ENCODE measurements around the gene MAP9.

MAP9 gene

DNA sequence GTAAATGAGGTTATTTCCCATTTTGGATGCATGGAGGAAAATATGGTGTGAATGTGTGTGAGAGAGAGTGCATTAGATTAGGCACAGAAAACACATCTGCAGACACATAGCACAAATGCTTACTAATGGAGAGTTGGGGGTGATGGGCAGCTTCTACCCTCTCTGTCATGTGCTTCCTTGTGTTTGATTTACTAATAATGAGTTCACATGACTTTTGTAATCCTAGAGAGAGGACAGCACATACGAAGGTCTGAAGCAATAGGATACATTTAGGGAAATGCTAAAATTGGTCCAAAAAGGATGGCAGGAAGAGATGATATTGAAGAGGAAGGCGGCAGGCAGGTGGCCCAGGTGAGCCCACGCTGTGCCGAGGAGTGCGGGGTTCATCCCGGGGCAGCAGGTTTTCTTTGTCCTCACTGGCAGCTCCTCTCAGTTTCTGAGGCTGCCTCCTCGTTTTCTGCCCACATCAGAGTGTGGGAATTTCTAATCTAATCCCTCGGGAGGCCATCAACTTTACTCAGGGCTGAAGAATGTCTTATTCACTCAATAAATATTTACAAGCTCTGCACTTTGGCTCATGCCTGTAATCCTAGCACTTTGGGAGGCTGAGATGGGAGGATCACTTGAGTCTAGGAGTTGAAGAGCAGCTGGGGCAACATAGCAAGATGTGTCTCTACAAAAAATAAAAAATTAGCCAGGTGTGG, 15.9 kb upstream of the MAP9 start:
- no peaks in the 10 kb centered on the region for H3K36me3 ChIP-seq (ENCODE audit: insufficient read depth, low read length)
- H3K27ac ChIP-seq (ENCODE audit: low read length): no peak overlapping the region
- H3K9ac ChIP-seq (ENCODE audit: low read depth, low read length): no peak overlapping the region
- no peaks in the 10 kb centered on the region for H3K79me2 ChIP-seq (ENCODE audit: insufficient read depth, low read length)
- H4K20me1 ChIP-seq (ENCODE audit: insufficient read depth, low read length): no peaks in the 10 kb centered on the region
- ATAC-seq (ENCODE audit: insufficient read depth, low read depth): no peak
- no peak overlapping the region for H2AFZ ChIP-seq (ENCODE audit: low read depth, low read length)
- no peak for DNase-seq
- H3K4me1 ChIP-seq (ENCODE audit: insufficient read depth, low read length): no peaks in the 10 kb centered on the region
- H3K27me3 ChIP-seq (ENCODE audit: insufficient read depth, low read length, poor library complexity): no peaks in the 10 kb centered on the region
- TF ChIP-seq EZH2 (IDR thresholded peaks at IDR 0.05; ENCODE audit: borderline replicate concordance, low read depth, low read length, severe bottlenecking): no peak
- TF ChIP-seq, protein P1, sequence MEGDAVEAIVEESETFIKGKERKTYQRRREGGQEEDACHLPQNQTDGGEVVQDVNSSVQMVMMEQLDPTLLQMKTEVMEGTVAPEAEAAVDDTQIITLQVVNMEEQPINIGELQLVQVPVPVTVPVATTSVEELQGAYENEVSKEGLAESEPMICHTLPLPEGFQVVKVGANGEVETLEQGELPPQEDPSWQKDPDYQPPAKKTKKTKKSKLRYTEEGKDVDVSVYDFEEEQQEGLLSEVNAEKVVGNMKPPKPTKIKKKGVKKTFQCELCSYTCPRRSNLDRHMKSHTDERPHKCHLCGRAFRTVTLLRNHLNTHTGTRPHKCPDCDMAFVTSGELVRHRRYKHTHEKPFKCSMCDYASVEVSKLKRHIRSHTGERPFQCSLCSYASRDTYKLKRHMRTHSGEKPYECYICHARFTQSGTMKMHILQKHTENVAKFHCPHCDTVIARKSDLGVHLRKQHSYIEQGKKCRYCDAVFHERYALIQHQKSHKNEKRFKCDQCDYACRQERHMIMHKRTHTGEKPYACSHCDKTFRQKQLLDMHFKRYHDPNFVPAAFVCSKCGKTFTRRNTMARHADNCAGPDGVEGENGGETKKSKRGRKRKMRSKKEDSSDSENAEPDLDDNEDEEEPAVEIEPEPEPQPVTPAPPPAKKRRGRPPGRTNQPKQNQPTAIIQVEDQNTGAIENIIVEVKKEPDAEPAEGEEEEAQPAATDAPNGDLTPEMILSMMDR (IDR thresholded peaks at IDR 0.05; ENCODE audit: borderline replicate concordance, extremely low read depth, low read length, poor library complexity, severe bottlenecking): no peak
- H3K4me2 ChIP-seq (ENCODE audit: insufficient read depth, low read length): no peak overlapping the region
- H3K4me3 ChIP-seq (ENCODE audit: low read depth in 1 of 2, low read length in 2 of 2): no peak overlapping the region
- H3K9me3 ChIP-seq (ENCODE audit: insufficient read depth, low read length, severe bottlenecking): no peaks in the 10 kb centered on the region

DNA sequence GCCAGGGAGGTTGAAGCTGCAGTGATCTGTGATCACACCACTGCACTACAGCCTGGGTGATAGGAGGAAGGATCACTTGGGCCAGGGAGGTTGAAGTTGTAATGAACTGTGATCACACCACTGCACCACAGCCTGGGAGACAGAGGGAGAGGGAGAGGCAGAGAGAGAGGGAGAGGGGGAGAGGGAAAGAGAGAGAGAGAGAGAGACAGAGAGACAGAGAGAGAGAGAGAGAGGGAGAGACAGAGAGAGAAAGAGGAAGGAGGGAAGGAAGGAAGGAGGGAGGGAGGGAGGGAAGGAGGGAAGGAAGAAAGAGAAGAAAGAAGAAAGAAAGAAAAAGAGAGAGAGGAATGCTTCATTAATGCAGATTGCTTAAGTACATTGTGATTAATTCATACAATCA, 15.2 kb upstream of the MAP9 start:
- Histone ChIP-seq H3K27me3 (ENCODE audit: insufficient read depth, low read length, poor library complexity) (no peaks in the 10 kb centered on the region), H3K36me3 (ENCODE audit: insufficient read depth, low read length) (no peaks in the 10 kb centered on the region), H2AFZ (ENCODE audit: low read depth, low read length) (no peak overlapping the region), H3K9me3 (ENCODE audit: insufficient read depth, low read length, severe bottlenecking) (no peaks in the 10 kb centered on the region), H3K9ac (ENCODE audit: low read depth, low read length) (no peak overlapping the region), H3K4me3 (ENCODE audit: low read depth in 1 of 2, low read length in 2 of 2) (no peak overlapping the region), H3K4me2 (ENCODE audit: insufficient read depth, low read length) (no peak overlapping the region), H3K27ac (ENCODE audit: low read length) (no peak overlapping the region), H3K4me1 (ENCODE audit: insufficient read depth, low read length) (no peaks in the 10 kb centered on the region), H3K79me2 (ENCODE audit: insufficient read depth, low read length) (no peaks in the 10 kb centered on the region), H4K20me1 (ENCODE audit: insufficient read depth, low read length) (no peaks in the 10 kb centered on the region)
- DNase-seq (no peak), ATAC-seq (ENCODE audit: insufficient read depth, low read depth) (no peak)
- TF ChIP-seq, protein P1 (IDR thresholded peaks at IDR 0.05; ENCODE audit: borderline replicate concordance, extremely low read depth, low read length, poor library complexity, severe bottlenecking): no peak
- TF ChIP-seq EZH2 (IDR thresholded peaks at IDR 0.05; ENCODE audit: borderline replicate concordance, low read depth, low read length, severe bottlenecking): no peak

DNA sequence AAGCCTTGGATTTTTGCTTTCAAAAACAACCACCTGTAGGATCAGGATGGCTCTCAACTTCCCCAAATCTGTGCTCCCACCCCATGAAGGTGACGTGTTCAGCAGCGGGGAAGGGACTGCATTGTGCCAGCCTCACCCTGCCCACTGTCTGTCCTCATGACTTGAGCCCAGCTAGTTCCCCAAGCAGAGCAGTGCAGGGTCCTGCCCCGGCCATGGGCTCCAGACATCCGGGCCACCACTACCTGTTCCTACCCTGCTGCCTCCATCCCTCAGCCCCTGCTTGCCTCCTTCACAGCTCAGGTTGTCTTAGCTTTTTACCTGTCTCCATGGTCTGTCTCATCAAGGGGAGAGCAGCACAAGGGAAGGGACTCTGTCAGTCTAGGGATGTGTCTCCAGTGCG, 11.4 kb upstream of the MAP9 start:
- H3K9me3 ChIP-seq (ENCODE audit: insufficient read depth, low read length, severe bottlenecking): no peaks in the 10 kb centered on the region

More for the DNA sequence above, 11.4 kb upstream of the MAP9 start:
- no peak overlapping the region for H2AFZ ChIP-seq (ENCODE audit: low read depth, low read length)
- H3K27ac ChIP-seq (ENCODE audit: low read length): no peak overlapping the region
- DNase-seq (no peak), ATAC-seq (ENCODE audit: insufficient read depth, low read depth) (no peak)
- no peaks in the 10 kb centered on the region for H3K27me3 ChIP-seq (ENCODE audit: insufficient read depth, low read length, poor library complexity)
- no peaks in the 10 kb centered on the region for H3K4me1 ChIP-seq (ENCODE audit: insufficient read depth, low read length)
- H3K36me3 ChIP-seq (ENCODE audit: insufficient read depth, low read length): no peaks in the 10 kb centered on the region
- no peak overlapping the region for H3K4me2 ChIP-seq (ENCODE audit: insufficient read depth, low read length)
- H3K79me2 ChIP-seq (ENCODE audit: insufficient read depth, low read length): no peaks in the 10 kb centered on the region
- no peaks in the 10 kb centered on the region for H4K20me1 ChIP-seq (ENCODE audit: insufficient read depth, low read length)
- no peak overlapping the region for H3K9ac ChIP-seq (ENCODE audit: low read depth, low read length)
- TF ChIP-seq, protein P1 (IDR thresholded peaks at IDR 0.05; ENCODE audit: borderline replicate concordance, extremely low read depth, low read length, poor library complexity, severe bottlenecking): no peak
- no peak for TF ChIP-seq EZH2 (IDR thresholded peaks at IDR 0.05; ENCODE audit: borderline replicate concordance, low read depth, low read length, severe bottlenecking)
- H3K4me3 ChIP-seq (ENCODE audit: low read depth in 1 of 2, low read length in 2 of 2): no peak overlapping the region
